ENCODE measurements around the gene SLC35F3. TPM values are rescaled to one million over a fixed set of nuclear protein-coding genes. Genes with fewer than 3 reads are reported as not detected.
"Not testable (repeated sequence)": the region's sequence is repeated elsewhere in the genome, so short reads cannot be mapped to it uniquely, and the experiment has no call there.

Gene SLC35F3
- total and polyA plus RNA-seq, 2 donors from 2014 or later: 0.41 to 0.66 TPM

DNA sequence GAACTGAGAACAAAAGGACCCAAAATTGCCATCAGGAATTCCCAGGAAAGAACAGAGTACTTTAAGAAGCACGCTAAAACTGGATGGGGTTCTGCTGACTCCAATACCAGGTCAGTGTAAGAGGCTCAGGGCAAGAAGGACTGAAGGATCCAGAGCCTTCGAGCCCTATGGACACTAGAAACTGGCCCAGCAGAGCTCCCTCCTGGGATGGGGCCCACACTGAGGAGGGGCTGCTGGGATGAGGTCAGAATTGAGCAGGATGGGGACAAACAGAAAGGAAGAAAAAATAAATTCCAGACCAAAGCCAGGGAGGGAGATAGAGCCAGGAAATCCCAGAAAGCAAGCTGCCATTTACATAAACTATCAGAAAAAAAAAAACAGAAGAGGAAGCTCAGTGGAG, 246.4 kb downstream of the SLC35F3 start:
- FAIRE-seq (no peak), DNase-seq (no peak)
- H3K27me3 ChIP-seq (ENCODE audit: control insufficient read depth, insufficient read depth, low read length): no peaks in the 10 kb centered on the region
- H3K27ac ChIP-seq (ENCODE audit: low read depth in 2 of 2, low read length in 2 of 2): no peak overlapping the region
- no peaks in the 10 kb centered on the region for H3K9me3 ChIP-seq (ENCODE audit: control insufficient read depth in 2 of 3, insufficient read depth in 1 of 3, low read length in 3 of 3)
- intact Hi-C loops (cut with DNase I): no loop called here
- no peak for TF ChIP-seq CTCF (IDR thresholded peaks at IDR 0.05; ENCODE audit: borderline replicate concordance, extremely low read depth, insufficient read depth)
- H3K4me1 ChIP-seq (ENCODE audit: control insufficient read depth in 2 of 3, insufficient read depth in 2 of 3, low read depth in 1 of 3, low read length in 3 of 3): no peaks in the 10 kb centered on the region
- H3K4me3 ChIP-seq (ENCODE audit: low read length in 3 of 3): no peak overlapping the region
- H3K9ac ChIP-seq (ENCODE audit: low read length in 3 of 3): no peak overlapping the region
- H3K36me3 ChIP-seq (ENCODE audit: control insufficient read depth in 2 of 3, insufficient read depth in 3 of 3, low read length in 3 of 3): no peaks in the 10 kb centered on the region

- H3K9me3 ChIP-seq (ENCODE audit: control insufficient read depth in 2 of 3, insufficient read depth in 1 of 3, low read length in 3 of 3); intact Hi-C loops (cut with DNase I); H3K4me3 ChIP-seq (ENCODE audit: low read length in 3 of 3); H3K4me1 ChIP-seq (ENCODE audit: control insufficient read depth in 2 of 3, insufficient read depth in 2 of 3, low read depth in 1 of 3, low read length in 3 of 3); H3K9ac ChIP-seq (ENCODE audit: low read length in 3 of 3); H3K36me3 ChIP-seq (ENCODE audit: control insufficient read depth in 2 of 3, insufficient read depth in 3 of 3, low read length in 3 of 3); FAIRE-seq; DNase-seq; H3K27me3 ChIP-seq (ENCODE audit: control insufficient read depth, insufficient read depth, low read length); H3K27ac ChIP-seq (ENCODE audit: low read depth in 2 of 2, low read length in 2 of 2): not testable (repeated sequence)
These were observed 247.9 kb downstream of the SLC35F3 start for GRCh38 chr1:234152344-234152743.

DNA sequence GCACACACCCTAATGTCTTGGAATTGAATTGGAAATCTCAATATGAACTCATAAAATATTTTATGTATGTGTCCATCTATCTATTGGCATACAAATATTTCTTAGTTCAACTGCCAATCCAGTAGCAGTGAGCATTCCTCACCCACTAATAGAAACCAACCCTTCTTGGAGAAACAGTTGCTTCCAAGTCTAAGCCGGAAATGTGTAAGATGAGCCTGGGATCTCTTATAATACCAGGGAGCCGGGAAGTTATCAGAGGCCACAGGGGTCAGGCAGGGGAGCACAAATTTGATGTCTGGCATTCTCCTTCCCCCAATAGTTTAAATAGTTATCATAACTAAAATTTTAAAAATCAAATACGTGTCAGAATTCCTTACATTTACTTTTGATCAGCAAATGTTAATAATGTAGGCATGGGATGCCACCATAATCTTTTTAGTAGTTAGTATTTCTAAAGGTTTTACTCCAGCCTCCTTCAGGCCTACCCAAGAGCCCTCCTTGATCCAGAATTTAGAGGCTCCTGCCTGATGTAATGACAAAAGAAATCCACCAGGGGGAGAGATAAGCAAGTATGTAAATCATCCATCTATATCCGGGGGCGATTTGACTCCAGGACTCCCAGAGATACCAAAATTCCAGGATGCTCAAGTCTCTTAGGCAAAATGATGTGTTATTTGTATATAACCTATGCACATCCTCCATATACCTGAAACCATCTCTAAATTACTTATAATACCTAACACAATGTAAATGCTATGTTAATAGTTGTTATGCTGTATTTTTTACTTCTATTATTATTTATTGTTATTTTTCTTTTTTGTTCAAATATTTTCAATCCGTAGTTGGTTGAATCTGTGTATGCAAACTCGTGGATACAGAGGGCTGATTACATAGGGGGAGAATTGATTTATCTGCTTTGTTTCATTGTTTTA, 250.1 kb downstream of the SLC35F3 start:
- Histone ChIP-seq H3K27ac (ENCODE audit: low read depth in 2 of 2, low read length in 2 of 2) (no peak overlapping the region), H3K9me3 (ENCODE audit: control insufficient read depth in 2 of 3, insufficient read depth in 1 of 3, low read length in 3 of 3) (no peaks in the 10 kb centered on the region), H3K9ac (ENCODE audit: low read length in 3 of 3) (no peak overlapping the region), H3K36me3 (ENCODE audit: control insufficient read depth in 2 of 3, insufficient read depth in 3 of 3, low read length in 3 of 3) (no peaks in the 10 kb centered on the region), H3K27me3 (ENCODE audit: control insufficient read depth, insufficient read depth, low read length) (no peaks in the 10 kb centered on the region), H3K4me1 (ENCODE audit: control insufficient read depth in 2 of 3, insufficient read depth in 2 of 3, low read depth in 1 of 3, low read length in 3 of 3) (no peaks in the 10 kb centered on the region), H3K4me3 (ENCODE audit: low read length in 3 of 3) (no peak overlapping the region)
- FAIRE-seq (peak; percentile 37), DNase-seq (peak in 2 of 5 donors; percentile 49 to 61)
- intact Hi-C loops (cut with DNase I): no loop called here
- peak; percentile 41 for TF ChIP-seq CTCF (IDR thresholded peaks at IDR 0.05; ENCODE audit: borderline replicate concordance, extremely low read depth, insufficient read depth)

DNA sequence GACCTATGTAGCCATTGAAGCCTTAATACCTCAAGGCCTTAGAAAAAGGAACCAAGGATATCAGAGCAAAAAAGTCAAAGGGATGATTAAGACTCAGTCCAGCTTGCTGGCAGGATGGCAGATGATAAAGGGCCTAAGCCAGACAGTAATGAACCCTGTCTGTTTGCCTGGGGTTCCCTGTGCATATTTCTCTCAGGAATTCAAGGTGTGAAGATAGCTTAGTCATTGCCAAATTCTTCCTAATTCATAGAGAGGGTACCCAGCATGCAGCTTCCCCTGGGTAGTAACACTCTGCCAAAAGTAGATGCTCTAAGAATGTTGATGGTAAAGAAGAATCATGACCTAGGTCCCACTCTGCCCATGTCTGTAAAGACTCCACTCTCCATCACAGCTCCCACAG, 258.2 kb downstream of the SLC35F3 start:
- TF ChIP-seq CTCF (IDR thresholded peaks at IDR 0.05; ENCODE audit: borderline replicate concordance, extremely low read depth, insufficient read depth): no peak
- no peaks in the 10 kb centered on the region for H3K27me3 ChIP-seq (ENCODE audit: control insufficient read depth, insufficient read depth, low read length)
- no peaks in the 10 kb centered on the region for H3K36me3 ChIP-seq (ENCODE audit: control insufficient read depth in 2 of 3, insufficient read depth in 3 of 3, low read length in 3 of 3)
- FAIRE-seq (no peak), DNase-seq (no peak)
- no peaks in the 10 kb centered on the region for H3K4me1 ChIP-seq (ENCODE audit: control insufficient read depth in 2 of 3, insufficient read depth in 2 of 3, low read depth in 1 of 3, low read length in 3 of 3)
- no peak overlapping the region for H3K27ac ChIP-seq (ENCODE audit: low read depth in 2 of 2, low read length in 2 of 2)
- intact Hi-C loops (cut with DNase I): no loop called here
- H3K4me3 ChIP-seq (ENCODE audit: low read length in 3 of 3): no peak overlapping the region
- H3K9me3 ChIP-seq (ENCODE audit: control insufficient read depth in 2 of 3, insufficient read depth in 1 of 3, low read length in 3 of 3): no peaks in the 10 kb centered on the region
- H3K9ac ChIP-seq (ENCODE audit: low read length in 3 of 3): no peak overlapping the region

All from kidney (tissue), 14 donors.